Body of pancreas (tissue), 4 donors: ENCODE results near the gene CCDC8. TPM values are rescaled to one million over a fixed set of nuclear protein-coding genes. Genes with fewer than 3 reads are reported as not detected.

ENCODE experiments used
- ATAC-seq: fragments of 150-250 bp; one replicate; pipeline ENCODE4 v1.9.1; 2016
- DNase-seq, 4 donors: peaks; one replicate each; pipeline ENCODE4 v3.0.0-alpha.2; 2019
- H3K27ac ChIP-seq, 4 donors: fragments of 200-600 bp; sonication (generic); 1 replicate in 3 of 4; 2 replicates in 1 of 4; pipeline versions ENCODE4 v1.5.1 to v1.6.1; 2016 to 2019; ENCODE audit warnings: mild to moderate bottlenecking in 1 of 4, mixed read lengths in 1 of 4, moderate library complexity in 1 of 4
- H3K27me3 ChIP-seq, 2 donors: fragments of 200-600 bp; sonication (generic); one replicate each; pipeline ENCODE4 v1.6.0; 2016; ENCODE audit warnings: mild to moderate bottlenecking in 1 of 2
- H3K36me3 ChIP-seq, 2 donors: fragments of 200-600 bp; sonication (generic); replicated peaks in 1 of 2; 2 replicates each; pipeline ENCODE4 v1.5.1; 2016; ENCODE audit warnings: low read depth in 2 of 2; ENCODE audit not compliant: insufficient read depth in 1 of 2
- H3K4me1 ChIP-seq: fragments of 200-600 bp; sonication (generic); one replicate; pipeline ENCODE4 v1.6.0; 2016
- H3K4me3 ChIP-seq, 2 donors: fragments of 200-600 bp; sonication (generic); 1 replicate in 1 of 2; 2 replicates in 1 of 2; pipeline ENCODE4 v1.5.1; 2016 to 2019
- H3K9me3 ChIP-seq, 3 donors: fragments of 200-600 bp; sonication (generic); 1 replicate in 2 of 3; 2 replicates in 1 of 3; pipeline ENCODE4 v1.5.1; 2016
- POLR2A ChIP-seq, 3 donors: fragments of 450-650 bp; IDR thresholded peaks; one replicate each; pipeline ENCODE4 v1.6.1; 2016; ENCODE audit warnings: antibody characterized with exemption in 3 of 3, mild to moderate bottlenecking in 2 of 3
- WGBS, 2 donors: methylation state at CpG; one replicate each; pipeline ENCODE4 v1.1.5; 2017; 5-methylcytosine and 5-hydroxymethylcytosine counted together
- intact Hi-C: fragments of 100-400 bp; cut with DNase I; formaldehyde crosslinking; loops from one replicate; pipeline ENCODE4 v1.15.1; 2023
- total RNA-seq, 2 donors: library from RNA; depleted of rRNA; stranded (reverse); fragments of >200 nt; gene quantifications; one replicate each; pipeline ENCODE4 v1.1.0, GENCODE V29; 2016
- TF ChIP-seq, protein P1 (sequence below), 7 experiments: fragments of 450-650 bp in 4 of 7; fragments of 200-600 bp in 3 of 7; sonication (generic) in 3 of 7; IDR thresholded peaks; one replicate each; pipeline ENCODE4 v1.5.1; 2016 to 2019; ENCODE audit warnings: antibody characterized with exemption in 7 of 7

The CCDC8 gene
- total RNA-seq, 2 donors from 2014 or later, result 13.0 to 17.8 TPM

DNA sequence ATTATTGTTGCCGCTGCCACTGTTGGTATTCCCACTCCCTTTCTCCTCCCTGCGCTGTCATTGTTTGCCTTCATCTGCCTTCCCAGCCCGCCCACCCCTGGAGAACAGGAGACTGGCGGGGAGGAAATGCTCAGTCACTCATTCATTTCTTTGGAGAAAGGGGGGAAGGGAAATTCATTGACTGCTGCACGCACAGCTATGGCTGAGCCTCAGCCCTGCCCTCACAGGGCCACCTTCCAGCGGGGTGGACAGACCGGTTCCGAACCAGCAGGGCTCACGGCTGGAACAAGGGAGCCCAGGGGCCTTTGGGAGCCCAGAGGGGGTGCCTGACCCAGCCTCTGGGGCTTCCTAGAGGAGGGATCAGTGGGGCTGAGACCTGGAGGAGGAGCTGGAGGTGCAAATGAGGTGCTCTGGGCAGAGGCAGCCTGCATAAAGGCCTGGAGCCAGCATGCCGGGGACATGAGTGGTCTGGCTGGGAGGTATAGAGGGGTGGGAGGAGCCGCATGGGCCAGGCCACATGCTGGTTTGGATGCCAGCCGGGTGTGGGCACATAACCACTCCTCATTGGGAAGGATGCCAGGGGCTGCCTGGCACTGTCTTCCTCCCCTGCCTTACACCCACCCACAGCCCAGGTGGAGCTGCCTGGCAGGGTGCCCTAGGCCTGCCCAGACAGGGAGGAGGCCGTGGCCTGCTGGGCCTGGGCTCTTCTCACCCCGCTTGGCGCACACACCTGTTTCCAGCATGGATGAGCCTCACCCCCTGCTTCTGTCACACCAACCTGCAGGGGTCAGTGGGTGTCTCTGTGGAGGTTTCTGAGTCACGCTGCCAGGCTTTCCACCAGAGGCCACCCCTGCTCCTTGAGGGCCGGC is 39.6 kb downstream of the CCDC8 start:
- peaks cover 50% of the 10 kb centered on the region for H3K4me1 ChIP-seq

DNA sequence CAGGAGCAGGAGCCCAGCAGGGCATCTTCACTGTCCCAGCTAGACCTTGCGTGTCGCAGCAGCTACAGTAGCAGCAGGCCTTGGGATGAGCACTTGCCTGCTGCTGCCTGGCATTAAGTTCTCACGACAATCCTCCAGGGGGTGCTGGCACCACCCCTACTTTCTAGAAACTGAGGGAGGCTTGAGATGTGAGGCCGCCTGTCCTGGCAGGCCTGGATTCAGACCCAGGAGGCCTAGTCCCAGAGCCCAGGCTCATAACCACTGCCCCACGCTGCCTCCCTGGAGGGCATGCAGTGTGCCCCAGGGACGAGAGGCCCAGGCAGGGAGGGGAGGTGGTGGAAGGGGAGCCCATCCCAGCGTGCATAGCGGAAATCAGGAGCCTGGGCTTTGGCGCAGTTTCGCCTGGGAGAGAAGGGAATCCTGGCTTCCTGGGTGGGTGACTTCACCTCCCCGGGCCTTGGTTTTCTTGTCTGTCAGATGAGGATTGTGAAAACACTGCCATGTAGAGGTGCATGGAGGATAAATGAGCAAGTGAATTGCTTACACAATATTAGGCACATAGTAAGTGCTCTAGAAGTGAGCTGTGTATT is 40.4 kb downstream of the CCDC8 start:
- Histone ChIP-seq H3K4me1 (peaks cover 44% of the 10 kb centered on the region), H3K27me3 (no peaks in the 10 kb centered on the region), H3K27ac (peak overlapping the region; percentile 74 to 85 (median 84)), H3K36me3 (peaks cover 0 to 9% of the 10 kb centered on the region in 2 donors), H3K4me3 (no peak overlapping the region), H3K9me3 (no peaks in the 10 kb centered on the region)
- 73 to 86% methylated on average over 2 to 11 of the region's 11 CpGs for WGBS, 2 donors
- TF ChIP-seq, protein P1, sequence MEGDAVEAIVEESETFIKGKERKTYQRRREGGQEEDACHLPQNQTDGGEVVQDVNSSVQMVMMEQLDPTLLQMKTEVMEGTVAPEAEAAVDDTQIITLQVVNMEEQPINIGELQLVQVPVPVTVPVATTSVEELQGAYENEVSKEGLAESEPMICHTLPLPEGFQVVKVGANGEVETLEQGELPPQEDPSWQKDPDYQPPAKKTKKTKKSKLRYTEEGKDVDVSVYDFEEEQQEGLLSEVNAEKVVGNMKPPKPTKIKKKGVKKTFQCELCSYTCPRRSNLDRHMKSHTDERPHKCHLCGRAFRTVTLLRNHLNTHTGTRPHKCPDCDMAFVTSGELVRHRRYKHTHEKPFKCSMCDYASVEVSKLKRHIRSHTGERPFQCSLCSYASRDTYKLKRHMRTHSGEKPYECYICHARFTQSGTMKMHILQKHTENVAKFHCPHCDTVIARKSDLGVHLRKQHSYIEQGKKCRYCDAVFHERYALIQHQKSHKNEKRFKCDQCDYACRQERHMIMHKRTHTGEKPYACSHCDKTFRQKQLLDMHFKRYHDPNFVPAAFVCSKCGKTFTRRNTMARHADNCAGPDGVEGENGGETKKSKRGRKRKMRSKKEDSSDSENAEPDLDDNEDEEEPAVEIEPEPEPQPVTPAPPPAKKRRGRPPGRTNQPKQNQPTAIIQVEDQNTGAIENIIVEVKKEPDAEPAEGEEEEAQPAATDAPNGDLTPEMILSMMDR (IDR thresholded peaks at IDR 0.05), result no peak
- no peak for TF ChIP-seq POLR2A (IDR thresholded peaks at IDR 0.05)
- DNase-seq, result peak in 3 of 4 donors; percentile 23 to 45 (median 34)
- intact Hi-C loops, result no loop called here
- peak; percentile 7 for ATAC-seq

More for the DNA sequence above, 39.6 kb downstream of the CCDC8 start:
- Histone ChIP-seq H3K27ac (peak overlapping the region; percentile 74 to 85 (median 84)), H3K4me3 (no peak overlapping the region), H3K9me3 (no peaks in the 10 kb centered on the region), H3K36me3 (peaks cover 0 to 9% of the 10 kb centered on the region in 2 donors), H3K27me3 (no peaks in the 10 kb centered on the region)
- DNase-seq, result peak; percentile 91 to 99 (median 98)
- ATAC-seq, result peak; percentile 84
- TF ChIP-seq, protein P1 (IDR thresholded peaks at IDR 0.05), result peak in 2 of 7 experiments; percentile 15
- peak in 2 of 3 donors; percentile 45 to 47 for TF ChIP-seq POLR2A (IDR thresholded peaks at IDR 0.05)
- 23 to 32% methylated on average over 13 to 17 of the region's 17 CpGs for WGBS, 2 donors
- intact Hi-C loops, result no loop called here

DNA sequence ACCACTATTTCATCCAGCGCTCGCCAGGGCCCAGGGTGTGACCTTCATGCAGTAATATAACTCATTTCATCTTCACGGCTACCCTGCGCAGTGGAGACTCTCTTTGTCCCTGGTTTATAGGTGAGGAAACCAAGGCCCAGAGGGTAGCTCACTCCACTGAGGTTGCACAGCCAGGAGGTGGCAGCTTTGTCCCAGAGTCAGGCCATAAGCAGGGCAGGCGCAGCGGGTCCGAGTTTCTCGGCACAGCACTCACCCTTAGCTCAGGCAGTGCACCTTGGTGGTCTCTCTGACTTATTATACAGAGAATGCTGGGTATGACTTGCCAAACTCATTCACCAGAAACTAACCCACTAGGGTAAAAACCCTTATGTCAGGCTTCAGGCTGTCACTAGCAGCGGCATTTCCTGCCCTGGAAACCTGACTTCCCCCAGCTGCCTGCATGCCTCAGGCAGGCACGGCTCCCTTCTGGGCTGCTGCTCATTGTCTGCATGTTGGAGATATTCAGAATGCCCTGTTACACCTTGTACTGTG is 41.9 kb downstream of the CCDC8 start:
- TF ChIP-seq POLR2A (IDR thresholded peaks at IDR 0.05), result no peak
- TF ChIP-seq, protein P1 (IDR thresholded peaks at IDR 0.05), result no peak
- no peaks in the 10 kb centered on the region for H3K27me3 ChIP-seq
- peak in 2 of 4 donors; percentile 4 to 10 for DNase-seq
- H3K27ac ChIP-seq, result peak overlapping the region in 3 of 4 donors; percentile 25 to 85 (median 83)
- no peak for ATAC-seq
- intact Hi-C loops, result no loop called here
- H3K9me3 ChIP-seq, result no peaks in the 10 kb centered on the region
- WGBS, 2 donors, result 84 to 93% methylated on average over 3 to 10 of the region's 10 CpGs
- H3K4me1 ChIP-seq, result peaks cover 40% of the 10 kb centered on the region
- H3K4me3 ChIP-seq, result no peak overlapping the region
- peaks cover 0 to 2% of the 10 kb centered on the region in 2 donors for H3K36me3 ChIP-seq

DNA sequence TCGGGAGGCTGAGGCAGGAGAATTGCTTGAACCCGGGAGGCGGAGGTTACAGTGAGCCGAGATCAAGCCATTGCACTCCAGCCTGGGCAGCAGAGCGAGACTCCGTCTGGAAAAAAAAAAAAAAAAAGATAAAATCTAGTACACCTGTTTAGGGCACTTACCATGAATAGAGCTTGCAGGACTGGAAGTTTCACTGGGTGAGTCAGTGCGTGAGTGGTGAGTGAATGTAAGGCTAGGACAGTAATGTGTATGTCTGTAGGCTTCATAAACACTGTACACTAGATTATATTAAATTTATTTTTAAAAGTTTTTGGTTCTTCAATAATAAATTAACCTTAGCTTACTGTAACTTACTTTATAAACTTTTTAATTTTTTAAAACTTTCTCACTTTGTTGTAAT is 43.5 kb downstream of the CCDC8 start:
- TF ChIP-seq, protein P1 (IDR thresholded peaks at IDR 0.05), result no peak
- no peak for TF ChIP-seq POLR2A (IDR thresholded peaks at IDR 0.05)
- peaks cover 37% of the 10 kb centered on the region for H3K4me1 ChIP-seq
- no peak overlapping the region for H3K4me3 ChIP-seq
- H3K36me3 ChIP-seq, result peaks cover 0 to 2% of the 10 kb centered on the region in 2 donors
- ATAC-seq (no peak), DNase-seq (peak in 1 of 4 donors; percentile 2)
- intact Hi-C loops, result no loop called here
- H3K27me3 ChIP-seq, result no peaks in the 10 kb centered on the region
- WGBS, 2 donors, result 83 to 91% methylated on average over 7 of the region's 7 CpGs
- no peaks in the 10 kb centered on the region for H3K9me3 ChIP-seq
- no peak overlapping the region for H3K27ac ChIP-seq
